Panc1 (cell line): Measurements from ENCODE around the gene CSRP3. TPM values are rescaled to one million over a fixed set of nuclear protein-coding genes. Genes with fewer than 3 reads are reported as not detected.

Experiments used
- ATAC-seq: fragments of 200-7000 bp; cut with Tn5 transposase; 2 replicates; pipeline ENCODE4 v1.9.1; 2020; ENCODE audit warnings: mild to moderate bottlenecking, moderate library complexity
- BruUV-seq: library from RNA; stranded (reverse); fragments of 400-500 nt; replicated peaks from 2 replicates; lab custom pipeline; 2021; lab: Mats Ljungman, UMichigan
- CTCF ChIA-PET: fragments of 300-600 bp; sonication (Branson Sonifier 250); formaldehyde crosslinking; loops from one replicate; lab custom pipeline; 2022; ENCODE audit warnings: antibody characterized with exemption; lab: Charles Lee
- POLR2A ChIA-PET: fragments of 300-600 bp; sonication (Branson Sonifier 250); formaldehyde crosslinking; loops from one replicate; lab custom pipeline; 2022; ENCODE audit warnings: antibody characterized with exemption; lab: Charles Lee
- DNase-seq: peaks from one replicate; pipeline ENCODE4 v3.0.0-alpha.2; 2010; ENCODE audit warnings: low read depth, low spot score
- H3K27ac ChIP-seq: 2 replicates; pipeline ENCODE4 v1.5.1; 2011; ENCODE audit warnings: mild to moderate bottlenecking, low read length, inconsistent platforms
- H3K27me3 ChIP-seq: fragments of 200-500 bp; sonication (Bioruptor generic); 2 replicates; pipeline ENCODE4 v1.6.0; 2014; ENCODE audit warnings: low read length, inconsistent platforms; ENCODE audit not compliant: control insufficient read depth, insufficient read depth
- H3K36me3 ChIP-seq: fragments of 200-500 bp; sonication (Bioruptor generic); 2 replicates; pipeline ENCODE4 v1.5.1; 2014; ENCODE audit warnings: inconsistent platforms, mild to moderate bottlenecking, low read length, moderate library complexity; ENCODE audit not compliant: control insufficient read depth, insufficient read depth
- H3K4me1 ChIP-seq: 2 replicates; pipeline ENCODE4 v1.5.1; 2011; ENCODE audit warnings: inconsistent platforms, mild to moderate bottlenecking, low read length, moderate library complexity; ENCODE audit not compliant: control insufficient read depth, insufficient read depth
- H3K4me3 ChIP-seq, 2 experiments: 2 replicates each; pipeline ENCODE4 v1.5.1; 2011 to 2012; ENCODE audit warnings: low read depth in 2 of 2, low read length in 2 of 2, mild to moderate bottlenecking in 2 of 2, inconsistent platforms in 1 of 2, moderate library complexity in 1 of 2
- H3K9me3 ChIP-seq: fragments of 200-500 bp; sonication (Bioruptor generic); 2 replicates; pipeline ENCODE4 v1.5.1; 2014; ENCODE audit warnings: low read depth, mild to moderate bottlenecking, inconsistent platforms, low read length, moderate library complexity; ENCODE audit not compliant: control insufficient read depth, insufficient read depth
- POLR2AphosphoS5 ChIP-seq: IDR thresholded peaks from 2 replicates; pipeline ENCODE4 v1.6.1; 2012; ENCODE audit warnings: mild to moderate bottlenecking, low read depth, low read length, moderate library complexity
- SIN3A ChIP-seq: IDR thresholded peaks from 2 replicates; pipeline ENCODE4 v1.6.1; 2012; ENCODE audit warnings: low read depth, mild to moderate bottlenecking, low read length, moderate library complexity, borderline replicate concordance; ENCODE audit not compliant: insufficient read depth
- TCF7L2 ChIP-seq: IDR thresholded peaks from 2 replicates; pipeline ENCODE4 v1.6.1; 2011; ENCODE audit warnings: mild to moderate bottlenecking, low read depth, low read length, inconsistent platforms
- in situ Hi-C: cut with HindIII; loops from 2 replicates; pipeline ENCODE4 v1.10.0; 2016; ENCODE audit warnings: low sequenced_read_pairs, low pct_unique_long_range_greater_than_20kb
- intact Hi-C: fragments of 100-400 bp; cut with micrococcal nuclease; formaldehyde crosslinking; loops from one replicate; pipeline ENCODE4 v1.10.0; 2022; ENCODE audit not compliant: unreplicated experiment
- total RNA-seq: library from RNA; stranded (reverse); gene quantifications from one replicate; pipeline ENCODE4 v1.2.1, GENCODE V29; 2021; ENCODE audit not compliant: unreplicated experiment
- TF ChIP-seq, protein P1 (sequence below): fragments of 450-650 bp; IDR thresholded peaks from 2 replicates; pipeline ENCODE4 v1.5.1; 2017; ENCODE audit warnings: mild to moderate bottlenecking
- TF ChIP-seq, protein P2 (sequence below), 2 experiments: IDR thresholded peaks; 2 replicates each; pipeline ENCODE4 v1.6.1; 2011 to 2012; ENCODE audit warnings: low read depth in 2 of 2, control low read depth in 1 of 2, low read length in 1 of 2, mild to moderate bottlenecking in 1 of 2, moderate library complexity in 1 of 2; ENCODE audit not compliant: insufficient read depth in 1 of 2

Gene CSRP3
- total RNA-seq, 1 experiment from 2014 or later: not detected

DNA sequence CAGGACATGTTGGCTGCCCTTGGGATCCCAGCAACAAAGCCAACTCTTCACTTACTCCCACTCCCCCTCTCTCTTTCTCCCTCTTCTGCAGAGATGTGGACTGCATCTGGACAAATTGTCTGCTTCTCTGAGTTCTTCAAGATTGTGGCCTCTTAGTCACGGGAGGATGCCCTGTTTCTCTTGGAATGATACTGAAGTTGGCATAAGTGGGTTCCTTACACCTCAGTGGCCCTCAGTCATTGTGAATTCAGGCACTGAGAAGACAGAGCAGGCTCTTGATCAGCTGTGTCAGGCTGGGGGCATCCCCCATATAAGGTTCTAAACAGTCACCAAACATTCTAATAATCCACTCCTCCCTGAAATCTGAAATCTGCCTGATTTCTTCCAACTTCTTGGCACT, 45.0 kb upstream of the CSRP3 start:
- H3K4me1 ChIP-seq: peaks cover 4% of the 10 kb centered on the region; the same call in 1 of the 2 replicates
- no peak for TF ChIP-seq TCF7L2
- TF ChIP-seq, protein P1, sequence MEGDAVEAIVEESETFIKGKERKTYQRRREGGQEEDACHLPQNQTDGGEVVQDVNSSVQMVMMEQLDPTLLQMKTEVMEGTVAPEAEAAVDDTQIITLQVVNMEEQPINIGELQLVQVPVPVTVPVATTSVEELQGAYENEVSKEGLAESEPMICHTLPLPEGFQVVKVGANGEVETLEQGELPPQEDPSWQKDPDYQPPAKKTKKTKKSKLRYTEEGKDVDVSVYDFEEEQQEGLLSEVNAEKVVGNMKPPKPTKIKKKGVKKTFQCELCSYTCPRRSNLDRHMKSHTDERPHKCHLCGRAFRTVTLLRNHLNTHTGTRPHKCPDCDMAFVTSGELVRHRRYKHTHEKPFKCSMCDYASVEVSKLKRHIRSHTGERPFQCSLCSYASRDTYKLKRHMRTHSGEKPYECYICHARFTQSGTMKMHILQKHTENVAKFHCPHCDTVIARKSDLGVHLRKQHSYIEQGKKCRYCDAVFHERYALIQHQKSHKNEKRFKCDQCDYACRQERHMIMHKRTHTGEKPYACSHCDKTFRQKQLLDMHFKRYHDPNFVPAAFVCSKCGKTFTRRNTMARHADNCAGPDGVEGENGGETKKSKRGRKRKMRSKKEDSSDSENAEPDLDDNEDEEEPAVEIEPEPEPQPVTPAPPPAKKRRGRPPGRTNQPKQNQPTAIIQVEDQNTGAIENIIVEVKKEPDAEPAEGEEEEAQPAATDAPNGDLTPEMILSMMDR: no peak
- TF ChIP-seq, protein P2, sequence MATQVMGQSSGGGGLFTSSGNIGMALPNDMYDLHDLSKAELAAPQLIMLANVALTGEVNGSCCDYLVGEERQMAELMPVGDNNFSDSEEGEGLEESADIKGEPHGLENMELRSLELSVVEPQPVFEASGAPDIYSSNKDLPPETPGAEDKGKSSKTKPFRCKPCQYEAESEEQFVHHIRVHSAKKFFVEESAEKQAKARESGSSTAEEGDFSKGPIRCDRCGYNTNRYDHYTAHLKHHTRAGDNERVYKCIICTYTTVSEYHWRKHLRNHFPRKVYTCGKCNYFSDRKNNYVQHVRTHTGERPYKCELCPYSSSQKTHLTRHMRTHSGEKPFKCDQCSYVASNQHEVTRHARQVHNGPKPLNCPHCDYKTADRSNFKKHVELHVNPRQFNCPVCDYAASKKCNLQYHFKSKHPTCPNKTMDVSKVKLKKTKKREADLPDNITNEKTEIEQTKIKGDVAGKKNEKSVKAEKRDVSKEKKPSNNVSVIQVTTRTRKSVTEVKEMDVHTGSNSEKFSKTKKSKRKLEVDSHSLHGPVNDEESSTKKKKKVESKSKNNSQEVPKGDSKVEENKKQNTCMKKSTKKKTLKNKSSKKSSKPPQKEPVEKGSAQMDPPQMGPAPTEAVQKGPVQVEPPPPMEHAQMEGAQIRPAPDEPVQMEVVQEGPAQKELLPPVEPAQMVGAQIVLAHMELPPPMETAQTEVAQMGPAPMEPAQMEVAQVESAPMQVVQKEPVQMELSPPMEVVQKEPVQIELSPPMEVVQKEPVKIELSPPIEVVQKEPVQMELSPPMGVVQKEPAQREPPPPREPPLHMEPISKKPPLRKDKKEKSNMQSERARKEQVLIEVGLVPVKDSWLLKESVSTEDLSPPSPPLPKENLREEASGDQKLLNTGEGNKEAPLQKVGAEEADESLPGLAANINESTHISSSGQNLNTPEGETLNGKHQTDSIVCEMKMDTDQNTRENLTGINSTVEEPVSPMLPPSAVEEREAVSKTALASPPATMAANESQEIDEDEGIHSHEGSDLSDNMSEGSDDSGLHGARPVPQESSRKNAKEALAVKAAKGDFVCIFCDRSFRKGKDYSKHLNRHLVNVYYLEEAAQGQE (IDR thresholded peaks at IDR 0.05; ENCODE audit: insufficient read depth in 1 of 2, low read depth in 2 of 2, low read length in 1 of 2): no peak
- no peaks in the 10 kb centered on the region for H3K36me3 ChIP-seq
- in situ Hi-C loops (no loop called here), intact Hi-C loops (no loop called here)
- ChIA-PET CTCF (interaction anchor here (0.7 kb wide), 1 partner anchor 672 kb away, joined by 6 read pairs; no protein-coding TSS in a partner anchor), POLR2A (no interaction called here)
- H3K4me3 ChIP-seq: no peak overlapping the region
- DNase-seq: no peak
- H3K9me3 ChIP-seq: no peaks in the 10 kb centered on the region
- ATAC-seq: no peak
- H3K27me3 ChIP-seq: no peaks in the 10 kb centered on the region
- no TSS peak for BruUV-seq
- H3K27ac ChIP-seq: no peak overlapping the region

DNA sequence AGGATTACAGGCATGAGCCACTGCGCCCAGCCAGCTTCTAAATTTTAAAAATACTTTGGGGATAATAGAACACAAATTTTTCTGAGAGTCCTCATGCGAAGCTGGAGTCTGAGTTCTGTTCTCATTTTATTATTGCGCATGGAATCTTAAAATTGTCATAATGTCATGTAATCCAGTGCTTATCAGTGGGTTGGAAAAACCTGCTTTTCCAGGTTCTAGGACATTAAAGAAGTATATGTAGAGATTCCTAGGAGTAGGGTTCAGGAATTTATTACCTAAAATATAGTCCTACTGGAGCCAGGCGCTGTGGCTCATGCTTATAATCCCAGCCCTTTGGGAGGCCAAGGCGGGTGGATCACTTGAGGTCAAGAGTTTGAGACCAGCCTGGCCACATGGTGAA, 43.6 kb upstream of the CSRP3 start:
- H3K4me3 ChIP-seq: no peak overlapping the region
- H3K9me3 ChIP-seq: no peaks in the 10 kb centered on the region
- BruUV-seq: no TSS peak
- TF ChIP-seq POLR2AphosphoS5 (no peak), SIN3A (no peak), TCF7L2 (no peak)
- TF ChIP-seq, protein P1: no peak
- TF ChIP-seq, protein P2 (IDR thresholded peaks at IDR 0.05; ENCODE audit: insufficient read depth in 1 of 2, low read depth in 2 of 2, low read length in 1 of 2): no peak
- H3K27ac ChIP-seq: no peak overlapping the region
- no peaks in the 10 kb centered on the region for H3K27me3 ChIP-seq
- intact Hi-C loops: no loop called here
- no peaks in the 10 kb centered on the region for H3K36me3 ChIP-seq
- peaks cover 4% of the 10 kb centered on the region; the same call in 1 of the 2 replicates for H3K4me1 ChIP-seq
- DNase-seq (no peak), ATAC-seq (no peak)
- ChIA-PET CTCF (no interaction called here), POLR2A (no interaction called here)
- in situ Hi-C loops: no loop called here
